ENCODE data around the gene RIOX2.

GRCh38 chr3:97991293-97991682 lies 19.1 kb upstream of the RIOX2 start:
- TF ChIP-seq EZH2 (IDR thresholded peaks at IDR 0.05; ENCODE audit: borderline replicate concordance, low read length) = no peak
- TF ChIP-seq CTCF (conservative IDR thresholded peaks at IDR 0.05 in 1 of 2, IDR thresholded peaks at IDR 0.05 in 1 of 2; ENCODE audit: extremely low read depth in 1 of 2, insufficient read depth in 1 of 2, low read depth in 1 of 2, low read length in 2 of 2) = no peak

All from mammary epithelial cell (primary cell).